A549 (cell line): ENCODE results near the gene SUPT7L.

Source experiments
- BHLHE40 ChIP-seq: IDR thresholded peaks from 2 replicates; pipeline ENCODE4 v1.6.1; 2012; ENCODE audit warnings: low read depth, low read length, inconsistent platforms
- CEBPB ChIP-seq, 2 experiments: fragments of >200 bp in 1 of 2; sonication (Bioruptor Twin) in 1 of 2; formaldehyde crosslinking in 1 of 2; IDR thresholded peaks; 2 replicates each; pipeline ENCODE4 v1.6.1; 2012 to 2016
- HOXB5 ChIP-seq: fragments of 250-450 bp; sonication (Bioruptor Pico); IDR thresholded peaks from 2 replicates; pipeline ENCODE4 v1.5.0; 2020; ENCODE audit warnings: mild to moderate bottlenecking, moderate library complexity
- KDM1A ChIP-seq: fragments of 200-600 bp; sonication (generic); IDR thresholded peaks from 2 replicates; pipeline ENCODE4 v1.6.1; 2016; ENCODE audit warnings: low read depth, mild to moderate bottlenecking
- MYC ChIP-seq: IDR thresholded peaks from 2 replicates; pipeline ENCODE4 v1.6.1; 2012; ENCODE audit warnings: mild to moderate bottlenecking, inconsistent platforms, low read length, improper control_type of control experiment, borderline replicate concordance
- ZNF302 ChIP-seq: fragments of 250-450 bp; sonication (Bioruptor Pico); IDR thresholded peaks from 2 replicates; pipeline ENCODE4 v1.9.0; 2021; ENCODE audit warnings: inconsistent platforms, mild to moderate bottlenecking, moderate library complexity
- TF ChIP-seq, protein P1 (sequence below): fragments of >200 bp; sonication (Bioruptor Twin); formaldehyde crosslinking; IDR thresholded peaks from 3 replicates; pipeline ENCODE4 v1.5.1; 2016
- TF ChIP-seq, protein P2 (sequence below): fragments of >200 bp; sonication (Bioruptor Twin); formaldehyde crosslinking; IDR thresholded peaks from 3 replicates; pipeline ENCODE4 v1.6.1; 2016

DNA sequence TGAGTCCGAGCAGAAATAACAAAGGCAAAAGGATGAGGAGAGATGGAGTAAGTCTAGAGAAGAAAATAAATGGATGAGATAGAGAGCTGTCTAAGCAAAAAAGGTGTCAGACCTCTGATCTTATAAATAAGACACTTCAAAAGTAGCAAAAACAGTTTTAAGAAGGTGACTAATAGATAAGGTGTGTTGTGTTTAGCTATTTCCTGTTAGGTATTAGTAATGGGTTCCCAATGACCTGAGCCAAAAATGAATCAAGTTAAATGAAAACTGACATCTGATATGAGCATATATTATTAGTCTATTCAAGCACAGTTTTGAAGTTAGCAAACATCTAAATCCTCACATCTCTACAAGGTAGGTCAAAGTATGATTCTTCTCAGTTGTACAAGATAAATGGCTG is 10.6 kb downstream of the SUPT7L start:
- TF ChIP-seq ZNF302 (CRISPR knock-in tag) (no peak), CEBPB (IDR thresholded peaks at IDR 0.05) (no peak), KDM1A (no peak), HOXB5 (CRISPR knock-in tag) (no peak), BHLHE40 (no peak), MYC (no peak)
- TF ChIP-seq, protein P1, sequence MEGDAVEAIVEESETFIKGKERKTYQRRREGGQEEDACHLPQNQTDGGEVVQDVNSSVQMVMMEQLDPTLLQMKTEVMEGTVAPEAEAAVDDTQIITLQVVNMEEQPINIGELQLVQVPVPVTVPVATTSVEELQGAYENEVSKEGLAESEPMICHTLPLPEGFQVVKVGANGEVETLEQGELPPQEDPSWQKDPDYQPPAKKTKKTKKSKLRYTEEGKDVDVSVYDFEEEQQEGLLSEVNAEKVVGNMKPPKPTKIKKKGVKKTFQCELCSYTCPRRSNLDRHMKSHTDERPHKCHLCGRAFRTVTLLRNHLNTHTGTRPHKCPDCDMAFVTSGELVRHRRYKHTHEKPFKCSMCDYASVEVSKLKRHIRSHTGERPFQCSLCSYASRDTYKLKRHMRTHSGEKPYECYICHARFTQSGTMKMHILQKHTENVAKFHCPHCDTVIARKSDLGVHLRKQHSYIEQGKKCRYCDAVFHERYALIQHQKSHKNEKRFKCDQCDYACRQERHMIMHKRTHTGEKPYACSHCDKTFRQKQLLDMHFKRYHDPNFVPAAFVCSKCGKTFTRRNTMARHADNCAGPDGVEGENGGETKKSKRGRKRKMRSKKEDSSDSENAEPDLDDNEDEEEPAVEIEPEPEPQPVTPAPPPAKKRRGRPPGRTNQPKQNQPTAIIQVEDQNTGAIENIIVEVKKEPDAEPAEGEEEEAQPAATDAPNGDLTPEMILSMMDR: no peak
- TF ChIP-seq, protein P2, sequence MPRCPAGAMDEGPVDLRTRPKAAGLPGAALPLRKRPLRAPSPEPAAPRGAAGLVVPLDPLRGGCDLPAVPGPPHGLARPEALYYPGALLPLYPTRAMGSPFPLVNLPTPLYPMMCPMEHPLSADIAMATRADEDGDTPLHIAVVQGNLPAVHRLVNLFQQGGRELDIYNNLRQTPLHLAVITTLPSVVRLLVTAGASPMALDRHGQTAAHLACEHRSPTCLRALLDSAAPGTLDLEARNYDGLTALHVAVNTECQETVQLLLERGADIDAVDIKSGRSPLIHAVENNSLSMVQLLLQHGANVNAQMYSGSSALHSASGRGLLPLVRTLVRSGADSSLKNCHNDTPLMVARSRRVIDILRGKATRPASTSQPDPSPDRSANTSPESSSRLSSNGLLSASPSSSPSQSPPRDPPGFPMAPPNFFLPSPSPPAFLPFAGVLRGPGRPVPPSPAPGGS: no peak
